Naive thymus-derived CD8-positive, alpha-beta T cell (primary cell): ENCODE measurements around the gene COL6A5. TPM values are rescaled to one million over a fixed set of nuclear protein-coding genes. Genes with fewer than 3 reads are reported as not detected.
A peak's percentile ranks its signal among the peaks of the same experiment; 100 is the strongest.
"Not testable (repeated sequence)": the region's sequence is repeated elsewhere in the genome, so short reads cannot be mapped to it uniquely, and the experiment has no call there.

ENCODE experiments used
- ATAC-seq, 2 donors: fragments of 150-1000 bp; cut with Tn5 transposase in 1 of 2; sonication (Bioruptor Pico), chemical (Tn5 transposase) in 1 of 2; 1 replicate in 1 of 2; 2 replicates in 1 of 2; pipeline ENCODE4 v1.10.0; 2021; ENCODE audit warnings: mild to moderate bottlenecking in 2 of 2, moderate library complexity in 2 of 2
- POLR2A ChIA-PET: fragments of 350-600 bp; sonication (Branson Sonifier 250); formaldehyde crosslinking; loops from one replicate; lab custom pipeline; 2021; ENCODE audit warnings: antibody characterized with exemption; lab: Charles Lee
- DNase-seq, 10 donors: peaks; one replicate each; pipeline versions ENCODE4 v3.0.0 to v3.0.0-alpha.2; 2020 to 2022
- H3K27ac Mint-ChIP-seq, 10 donors: one replicate each; pipeline ENCODE4 v1.8.0; 2020 to 2022; ENCODE audit warnings: mild to moderate bottlenecking in 10 of 10, mixed read lengths in 10 of 10, moderate library complexity in 4 of 10, inconsistent platforms in 1 of 10
- H3K27me3 Mint-ChIP-seq, 5 donors: one replicate each; pipeline ENCODE4 v1.8.0; 2021 to 2022; ENCODE audit warnings: mixed read lengths in 5 of 5
- H3K36me3 Mint-ChIP-seq, 3 donors: one replicate each; pipeline ENCODE4 v1.8.0; 2020 to 2022; ENCODE audit warnings: mixed read lengths in 3 of 3, mild to moderate bottlenecking in 2 of 3, inconsistent platforms in 1 of 3
- H3K4me1 Mint-ChIP-seq, 4 donors: one replicate each; pipeline ENCODE4 v1.8.0; 2021 to 2022; ENCODE audit warnings: mixed read lengths in 4 of 4
- H3K4me3 Mint-ChIP-seq, 10 donors: one replicate each; pipeline ENCODE4 v1.8.0; 2020 to 2022; ENCODE audit warnings: mild to moderate bottlenecking in 10 of 10, mixed read lengths in 10 of 10, moderate library complexity in 6 of 10, inconsistent platforms in 1 of 10
- H3K9me3 Mint-ChIP-seq, 9 donors: one replicate each; pipeline ENCODE4 v1.8.0; 2020 to 2022; ENCODE audit warnings: mixed read lengths in 9 of 9, mild to moderate bottlenecking in 3 of 9, inconsistent platforms in 1 of 9, moderate library complexity in 1 of 9
- polyA plus RNA-seq, 3 donors: library from polyadenylated mRNA; unstranded; fragments of 300-500 nt; fragmentation: Illumina TruSeq; gene quantifications; one replicate each; pipeline ENCODE4 v1.2.3, GENCODE V29; 2021
- total RNA-seq, 8 experiments: library from RNA in 2 of 8; stranded (reverse) in 2 of 8; gene quantifications; one replicate each; pipeline ENCODE4 v1.2.3 and lab custom pipeline; 2021 to 2026

The COL6A5 gene
- total and polyA plus RNA-seq, 5 experiments from 2014 or later = not detected

- no peaks in the 10 kb centered on the region for H3K4me1 Mint-ChIP-seq
- no peak overlapping the region for H3K4me3 Mint-ChIP-seq
- ATAC-seq (no peak), DNase-seq (no peak)
- POLR2A ChIA-PET = no interaction called here
- no peaks in the 10 kb centered on the region for H3K36me3 Mint-ChIP-seq
- no peak overlapping the region for H3K27ac Mint-ChIP-seq
- no peaks in the 10 kb centered on the region for H3K9me3 Mint-ChIP-seq
- H3K27me3 Mint-ChIP-seq = peaks cover 0 to 18% (median 6%) of the 10 kb centered on the region in 5 donors
Measured at GRCh38 chr3:130426206-130426605, 80.7 kb downstream of the COL6A5 start.

- peaks cover 0 to 11% (median 2%) of the 10 kb centered on the region in 9 donors for H3K9me3 Mint-ChIP-seq
Measured at GRCh38 chr3:130428871-130429712, 83.6 kb downstream of the COL6A5 start.

GRCh38 chr3:130429713-130430023 is 84.2 kb downstream of the COL6A5 start:
- DNase-seq (no peak), ATAC-seq (no peak)
- Mint-ChIP-seq H3K27me3 (peaks cover 0 to 15% (median 5%) of the 10 kb centered on the region in 5 donors), H3K27ac (no peak overlapping the region), H3K36me3 (no peaks in the 10 kb centered on the region), H3K4me1 (no peaks in the 10 kb centered on the region), H3K9me3 (peaks cover 0 to 11% (median 2%) of the 10 kb centered on the region in 9 donors), H3K4me3 (no peak overlapping the region)
- POLR2A ChIA-PET = no interaction called here

More at GRCh38 chr3:130428871-130429712, 83.6 kb downstream of the COL6A5 start:
- H3K27ac Mint-ChIP-seq = no peak overlapping the region
- POLR2A ChIA-PET = no interaction called here
- no peaks in the 10 kb centered on the region for H3K4me1 Mint-ChIP-seq
- no peaks in the 10 kb centered on the region for H3K36me3 Mint-ChIP-seq
- no peak overlapping the region for H3K4me3 Mint-ChIP-seq
- DNase-seq = no peak
- ATAC-seq = no peak
- H3K27me3 Mint-ChIP-seq = peaks cover 0 to 18% (median 6%) of the 10 kb centered on the region in 5 donors

GRCh38 chr3:130430266-130430665 is 84.8 kb downstream of the COL6A5 start:
- peaks cover 0 to 12% (median 5%) of the 10 kb centered on the region in 9 donors for H3K9me3 Mint-ChIP-seq
- no peak for ATAC-seq
- no peaks in the 10 kb centered on the region for H3K36me3 Mint-ChIP-seq
- POLR2A ChIA-PET = no interaction called here
- H3K4me3 Mint-ChIP-seq = no peak overlapping the region
- peaks cover 0 to 9% (median 1%) of the 10 kb centered on the region in 5 donors for H3K27me3 Mint-ChIP-seq
- DNase-seq = no peak
- H3K4me1 Mint-ChIP-seq = no peaks in the 10 kb centered on the region
- no peak overlapping the region for H3K27ac Mint-ChIP-seq

- Mint-ChIP-seq H3K27me3 (peaks cover 5 to 20% (median 9%) of the 10 kb centered on the region in 5 donors), H3K9me3 (peaks cover 1 to 12% (median 8%) of the 10 kb centered on the region in 9 donors)
- H3K4me3 Mint-ChIP-seq, H3K27ac Mint-ChIP-seq, H3K36me3 Mint-ChIP-seq, H3K4me1 Mint-ChIP-seq, POLR2A ChIA-PET, DNase-seq, ATAC-seq: not testable (repeated sequence)
Measured at GRCh38 chr3:130432086-130432485, 86.6 kb downstream of the COL6A5 start.

GRCh38 chr3:130433306-130433705 is 87.8 kb downstream of the COL6A5 start:
- H3K9me3 Mint-ChIP-seq = peaks cover 1 to 12% (median 10%) of the 10 kb centered on the region in 9 donors
- no peak overlapping the region for H3K4me3 Mint-ChIP-seq
- no peak for ATAC-seq
- no peaks in the 10 kb centered on the region for H3K4me1 Mint-ChIP-seq
- peaks cover 0 to 5% (median 0%) of the 10 kb centered on the region in 3 donors for H3K36me3 Mint-ChIP-seq
- POLR2A ChIA-PET = no interaction called here
- peaks cover 8 to 26% (median 13%) of the 10 kb centered on the region in 5 donors for H3K27me3 Mint-ChIP-seq
- no peak for DNase-seq
- H3K27ac Mint-ChIP-seq = no peak overlapping the region

- ATAC-seq (no peak), DNase-seq (no peak)
- Mint-ChIP-seq H3K4me1 (peaks cover 0 to 3% (median 0%) of the 10 kb centered on the region in 4 donors), H3K27me3 (peaks cover 2 to 26% (median 16%) of the 10 kb centered on the region in 5 donors), H3K27ac (no peak overlapping the region), H3K4me3 (no peak overlapping the region), H3K9me3 (peaks cover 0 to 9% (median 0%) of the 10 kb centered on the region in 9 donors), H3K36me3 (no peaks in the 10 kb centered on the region)
- POLR2A ChIA-PET = no interaction called here
Measured at GRCh38 chr3:130442284-130442683, 96.8 kb downstream of the COL6A5 start.

- Mint-ChIP-seq H3K27me3 (peaks cover 0 to 21% (median 5%) of the 10 kb centered on the region in 5 donors), H3K9me3 (peaks cover 0 to 15% (median 8%) of the 10 kb centered on the region in 9 donors), H3K27ac (peak overlapping the region in 1 of 10 donors; percentile 3)
- ATAC-seq, H3K4me1 Mint-ChIP-seq, H3K36me3 Mint-ChIP-seq, H3K4me3 Mint-ChIP-seq, POLR2A ChIA-PET, DNase-seq: not testable (repeated sequence)
Measured at GRCh38 chr3:130446840-130447239, 101.4 kb downstream of the COL6A5 start.

- H3K4me3 Mint-ChIP-seq, DNase-seq, POLR2A ChIA-PET, ATAC-seq, H3K36me3 Mint-ChIP-seq, H3K27ac Mint-ChIP-seq, H3K4me1 Mint-ChIP-seq: not testable (repeated sequence)
- Mint-ChIP-seq H3K27me3 (peaks cover 0 to 21% (median 5%) of the 10 kb centered on the region in 5 donors), H3K9me3 (peaks cover 0 to 21% (median 13%) of the 10 kb centered on the region in 9 donors)
Measured at GRCh38 chr3:130448155-130448554, 102.7 kb downstream of the COL6A5 start.

GRCh38 chr3:130456540-130456939 is 111.1 kb downstream of the COL6A5 start:
- POLR2A ChIA-PET = no interaction called here
- Mint-ChIP-seq H3K27me3 (peaks cover 0 to 9% (median 4%) of the 10 kb centered on the region in 5 donors), H3K27ac (no peak overlapping the region), H3K9me3 (peaks cover 0 to 23% (median 6%) of the 10 kb centered on the region in 9 donors), H3K4me1 (no peaks in the 10 kb centered on the region), H3K4me3 (no peak overlapping the region), H3K36me3 (peaks cover 0 to under 1% (median 0%) of the 10 kb centered on the region in 3 donors)
- ATAC-seq (no peak), DNase-seq (no peak)

- no peaks in the 10 kb centered on the region for H3K4me1 Mint-ChIP-seq
- DNase-seq (no peak), ATAC-seq (no peak)
- H3K27ac Mint-ChIP-seq = no peak overlapping the region
- POLR2A ChIA-PET = no interaction called here
- peaks cover 0 to 14% (median 2%) of the 10 kb centered on the region in 9 donors for H3K9me3 Mint-ChIP-seq
- no peak overlapping the region for H3K4me3 Mint-ChIP-seq
- H3K36me3 Mint-ChIP-seq = no peaks in the 10 kb centered on the region
- H3K27me3 Mint-ChIP-seq = peaks cover 0 to 9% (median 4%) of the 10 kb centered on the region in 5 donors
Measured at GRCh38 chr3:130457671-130458070, 112.2 kb downstream of the COL6A5 start.

GRCh38 chr3:130459944-130460343 is 114.5 kb downstream of the COL6A5 start:
- no peaks in the 10 kb centered on the region for H3K36me3 Mint-ChIP-seq
- peaks cover 2 to 20% (median 10%) of the 10 kb centered on the region in 5 donors for H3K27me3 Mint-ChIP-seq
- POLR2A ChIA-PET = no interaction called here
- peaks cover 0 to 2% (median 0%) of the 10 kb centered on the region in 9 donors for H3K9me3 Mint-ChIP-seq
- no peak for ATAC-seq
- H3K4me3 Mint-ChIP-seq = no peak overlapping the region
- DNase-seq = no peak
- H3K27ac Mint-ChIP-seq = no peak overlapping the region
- no peaks in the 10 kb centered on the region for H3K4me1 Mint-ChIP-seq

- H3K4me3 Mint-ChIP-seq = no peak overlapping the region
- no peaks in the 10 kb centered on the region for H3K4me1 Mint-ChIP-seq
- H3K9me3 Mint-ChIP-seq = no peaks in the 10 kb centered on the region
- no peak overlapping the region for H3K27ac Mint-ChIP-seq
- H3K36me3 Mint-ChIP-seq = no peaks in the 10 kb centered on the region
- ATAC-seq = no peak
- H3K27me3 Mint-ChIP-seq = peaks cover 4 to 16% (median 10%) of the 10 kb centered on the region in 5 donors
- DNase-seq = no peak
- POLR2A ChIA-PET = no interaction called here
Measured at GRCh38 chr3:130462089-130462488, 116.6 kb downstream of the COL6A5 start.
